Endodermal cell (in vitro differentiated cells): ENCODE data around the gene NIPAL4. TPM values are rescaled to one million over a fixed set of nuclear protein-coding genes. Genes with fewer than 3 reads are reported as not detected.

ENCODE experiments used
- DNase-seq: peaks from one replicate; pipeline ENCODE4 v3.0.0-alpha.2; 2017
- H3K27ac ChIP-seq: 2 replicates; pipeline ENCODE4 v1.5.1; 2013; ENCODE audit warnings: mild to moderate bottlenecking, low read depth, low read length, moderate library complexity
- H3K27me3 ChIP-seq: 2 replicates; pipeline ENCODE4 v1.6.1; 2013; ENCODE audit warnings: mild to moderate bottlenecking, low read length, moderate library complexity; ENCODE audit not compliant: insufficient read depth, control insufficient read depth, poor library complexity, severe bottlenecking
- H3K36me3 ChIP-seq: 2 replicates; pipeline ENCODE4 v1.7.0; 2013; ENCODE audit warnings: mild to moderate bottlenecking, low read length, moderate library complexity; ENCODE audit not compliant: control insufficient read depth, insufficient read depth
- H3K4me1 ChIP-seq: one replicate; pipeline ENCODE4 v1.7.0; 2013; ENCODE audit warnings: low read length; ENCODE audit not compliant: control insufficient read depth, insufficient read depth
- H3K4me3 ChIP-seq: 2 replicates; pipeline ENCODE4 v1.5.1; 2013; ENCODE audit warnings: mild to moderate bottlenecking, low read length, moderate library complexity
- H3K9ac ChIP-seq: 2 replicates; pipeline ENCODE4 v1.6.1; 2013; ENCODE audit warnings: mild to moderate bottlenecking, low read length, moderate library complexity; ENCODE audit not compliant: poor library complexity, severe bottlenecking; ENCODE audit errors: extremely low read depth
- H3K9me3 ChIP-seq: 2 replicates; pipeline ENCODE4 v1.6.1; 2013; ENCODE audit warnings: mild to moderate bottlenecking, low read length, moderate library complexity; ENCODE audit not compliant: control insufficient read depth
- H3K27ac Mint-ChIP-seq: 2 replicates; pipeline ENCODE4 v1.8.0; 2020; ENCODE audit warnings: mixed read lengths
- H3K27me3 Mint-ChIP-seq: 2 replicates; pipeline ENCODE4 v1.8.0; 2021; ENCODE audit warnings: mild to moderate bottlenecking, mixed read lengths; ENCODE audit not compliant: insufficient read depth
- H3K36me3 Mint-ChIP-seq: 2 replicates; pipeline ENCODE4 v1.8.0; 2020; ENCODE audit warnings: low read depth, mixed read lengths
- H3K4me1 Mint-ChIP-seq: 2 replicates; pipeline ENCODE4 v1.8.0; 2020; ENCODE audit warnings: mixed read lengths
- H3K4me3 Mint-ChIP-seq: 2 replicates; pipeline ENCODE4 v1.8.0; 2020; ENCODE audit warnings: mild to moderate bottlenecking, moderate library complexity, mixed read lengths
- H3K9me3 Mint-ChIP-seq: 2 replicates; pipeline ENCODE4 v1.8.0; 2020; ENCODE audit warnings: mild to moderate bottlenecking, mixed read lengths
- CTCF ChIP-seq: fragments of 200-600 bp; sonication (generic); conservative IDR thresholded peaks from 2 replicates; pipeline ENCODE4 v1.5.0; 2021; ENCODE audit warnings: antibody characterized with exemption, mild to moderate bottlenecking
- WGBS, 2 experiments: methylation state at CpG; one replicate each; pipeline versions ENCODE4 v1.1.5 to v1.1.7; 2013; ENCODE audit warnings: missing lambda C conversion rate in 2 of 2, mixed read lengths in 1 of 2; ENCODE audit not compliant: insufficient coverage in 1 of 2, insufficient read length in 1 of 2; 5-methylcytosine and 5-hydroxymethylcytosine counted together
- total RNA-seq, 2 donors: library from RNA; stranded (reverse); fragmentation: NEBNext Ultra II Directional in 1 of 2; extraction: Animal tissue kit (Norgen Biotek cat#: 25700) in 1 of 2; gene quantifications; 2 replicates in 1 of 2; 3 replicates in 1 of 2; pipeline ENCODE4 v1.2.1, GENCODE V29; 2021

Gene NIPAL4
- total RNA-seq, 2 donors from 2014 or later = not detected

DNA sequence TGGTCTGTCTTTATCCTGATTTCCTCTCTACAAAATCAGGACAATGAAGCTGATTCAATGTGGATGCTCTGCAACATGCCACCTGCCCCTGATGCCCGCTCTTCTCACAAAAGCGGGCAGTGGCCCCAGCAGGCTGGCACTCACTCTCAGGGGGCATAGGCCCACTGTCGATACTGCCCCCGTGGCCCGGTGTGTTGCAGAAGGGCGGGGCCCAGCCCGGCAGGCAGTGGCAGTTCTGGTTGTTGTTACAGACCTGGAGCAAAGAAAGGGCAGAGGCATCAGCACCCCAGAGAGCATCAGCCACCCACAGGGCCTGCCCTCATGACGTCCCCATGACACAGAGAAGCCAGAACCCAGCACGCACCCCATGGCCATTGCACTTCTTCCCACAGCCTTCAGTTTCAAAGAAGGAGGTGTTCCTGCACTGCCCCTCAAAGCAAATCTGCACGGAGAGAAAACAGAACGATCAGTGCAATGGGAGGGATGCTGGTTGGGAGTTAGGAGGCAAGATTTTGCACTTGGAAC lies 31.5 kb downstream of the NIPAL4 start:
- H3K4me1 Mint-ChIP-seq = no peaks in the 10 kb centered on the region
- WGBS, 2 experiments = 94 to 97% methylated on average over 9 to 11 of the region's 11 CpGs
- no peak for DNase-seq
- Histone ChIP-seq H3K4me3 (no peak overlapping the region), H3K27me3 (no peaks in the 10 kb centered on the region), H3K4me1 (no peaks in the 10 kb centered on the region), H3K9ac (no peak overlapping the region), H3K36me3 (peaks cover 96% of the 10 kb centered on the region), H3K27ac (no peak overlapping the region), H3K9me3 (no peaks in the 10 kb centered on the region)
- H3K9me3 Mint-ChIP-seq = no peaks in the 10 kb centered on the region
- H3K27me3 Mint-ChIP-seq = no peaks in the 10 kb centered on the region
- no peak overlapping the region for H3K27ac Mint-ChIP-seq
- no peak overlapping the region for H3K4me3 Mint-ChIP-seq
- H3K36me3 Mint-ChIP-seq = peaks cover 68% of the 10 kb centered on the region
- TF ChIP-seq CTCF = no peak

DNA sequence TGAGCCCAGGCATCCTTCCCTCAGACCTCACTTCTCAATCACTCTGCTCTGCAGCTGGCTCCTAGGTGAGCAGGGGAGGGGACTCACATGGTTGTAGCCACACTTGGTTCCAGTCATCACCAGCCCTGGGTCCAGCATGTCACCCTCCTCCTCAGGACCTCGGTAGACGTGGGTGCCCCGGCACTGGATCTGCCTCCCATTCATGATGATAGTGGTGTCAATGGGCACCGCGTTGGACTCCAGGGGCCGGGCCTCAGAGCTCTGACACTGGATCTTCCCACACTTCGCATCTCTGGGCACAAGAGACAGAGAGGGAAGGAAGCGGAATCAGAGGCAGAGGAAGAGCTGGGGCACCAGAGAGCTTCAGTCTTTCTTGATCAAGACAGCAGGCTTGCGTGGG lies 32.9 kb downstream of the NIPAL4 start:
- peaks cover 96% of the 10 kb centered on the region for H3K36me3 ChIP-seq
- no peaks in the 10 kb centered on the region for H3K4me1 ChIP-seq
- Mint-ChIP-seq H3K36me3 (peaks cover 70% of the 10 kb centered on the region), H3K27me3 (no peaks in the 10 kb centered on the region), H3K27ac (no peak overlapping the region), H3K9me3 (no peaks in the 10 kb centered on the region), H3K4me3 (no peak overlapping the region), H3K4me1 (no peaks in the 10 kb centered on the region)
- DNase-seq = no peak
- no peak overlapping the region for H3K9ac ChIP-seq
- no peak overlapping the region for H3K4me3 ChIP-seq
- no peaks in the 10 kb centered on the region for H3K27me3 ChIP-seq
- TF ChIP-seq CTCF = no peak
- no peaks in the 10 kb centered on the region for H3K9me3 ChIP-seq
- no peak overlapping the region for H3K27ac ChIP-seq
- WGBS, 2 experiments = 92 to 96% methylated on average over 5 to 9 of the region's 9 CpGs

- Histone ChIP-seq H3K4me3 (no peak overlapping the region), H3K27me3 (no peaks in the 10 kb centered on the region), H3K27ac (no peak overlapping the region), H3K4me1 (no peaks in the 10 kb centered on the region), H3K9me3 (no peaks in the 10 kb centered on the region), H3K36me3 (peaks cover 97% of the 10 kb centered on the region), H3K9ac (no peak overlapping the region)
- Mint-ChIP-seq H3K27ac (no peak overlapping the region), H3K36me3 (peaks cover 62% of the 10 kb centered on the region), H3K4me3 (no peak overlapping the region), H3K4me1 (no peaks in the 10 kb centered on the region), H3K27me3 (no peaks in the 10 kb centered on the region), H3K9me3 (no peaks in the 10 kb centered on the region)
- DNase-seq = no peak
- 96 to 98% methylated on average over 4 to 5 of the region's 5 CpGs for whole genome bisulfite sequencing, 2 experiments
- TF ChIP-seq CTCF = no peak
These were observed 34.3 kb downstream of the NIPAL4 start for GRCh38 chr5:157494178-157494832.
